Stimulated activated CD4-positive, alpha-beta T cell treated with anti-CD3 and anti-CD28 coated beads, Interleukin-2, amount 100 ng/mL, for 48 hours (primary cell): ENCODE data around the gene IGFBP1.
A peak's percentile ranks its signal among the peaks of the same experiment; 100 is the strongest.

Experiments used
- DNase-seq, 2 donors: peaks; one replicate each; pipeline ENCODE4 v3.0.0-alpha.2; 2020

IGFBP1 gene

DNA sequence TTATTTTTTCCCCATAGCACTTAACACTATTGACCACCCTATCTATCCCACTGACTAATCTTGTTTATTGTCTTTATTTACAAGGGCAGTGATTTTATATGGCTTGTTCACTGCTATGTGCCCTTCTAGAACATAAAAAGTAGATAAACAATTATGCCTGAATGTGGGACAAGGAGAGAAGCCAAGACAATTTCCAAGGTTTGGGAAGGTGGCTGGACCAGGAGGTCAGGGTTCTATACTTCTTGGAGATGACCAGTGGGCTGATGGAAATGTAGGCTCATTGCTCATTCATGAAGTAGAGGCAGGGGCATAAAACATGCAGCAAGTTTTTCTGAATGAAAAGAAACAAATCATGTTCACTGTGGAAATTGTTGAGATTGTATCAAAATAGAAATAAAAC, 21.3 kb downstream of the IGFBP1 start:
- DNase-seq, result no peak

DNA sequence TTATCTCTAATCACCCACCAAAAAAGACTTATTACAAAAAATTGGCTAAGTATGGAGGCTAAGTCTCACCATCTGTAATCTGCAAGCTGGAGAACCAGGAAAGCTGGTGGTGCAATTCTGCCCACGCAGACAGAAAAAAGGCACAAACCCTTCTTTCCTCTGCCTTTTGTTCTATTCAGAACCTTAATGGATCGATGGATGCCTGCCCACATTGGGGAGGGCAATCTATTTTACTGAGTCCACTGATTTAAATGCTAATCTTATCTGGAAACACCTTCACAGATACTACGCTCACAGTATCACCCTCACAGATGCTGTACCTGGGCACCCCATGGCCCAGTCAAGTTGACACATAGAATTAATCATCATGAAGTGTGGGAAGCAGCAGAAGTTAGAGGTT, 22.6 kb downstream of the IGFBP1 start:
- no peak for DNase-seq

GRCh38 chr7:45911311-45911710, 23.0 kb downstream of the IGFBP1 start:
- DNase-seq, result no peak

GRCh38 chr7:45912972-45913371, 24.7 kb downstream of the IGFBP1 start:
- DNase-seq, result no peak

DNA sequence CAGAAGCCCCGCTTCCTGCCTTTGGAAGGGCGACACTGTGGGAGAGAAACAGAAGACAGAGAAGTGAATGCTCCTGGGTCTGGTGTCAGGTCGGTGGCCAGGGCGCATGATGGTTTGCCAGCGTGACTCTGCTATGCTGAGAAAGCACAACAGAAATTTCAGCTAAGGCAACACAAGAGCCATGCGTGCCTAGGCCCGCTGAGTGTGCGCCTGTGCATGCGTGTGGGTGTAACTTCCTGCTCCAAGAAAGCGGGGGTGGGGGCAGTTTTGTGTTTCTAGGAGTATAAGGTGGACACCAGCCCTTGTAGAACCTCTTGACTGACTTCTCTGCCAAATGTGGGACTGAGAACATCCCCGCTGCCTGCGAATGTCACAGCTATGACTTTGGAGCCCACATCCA, 26.6 kb downstream of the IGFBP1 start:
- DNase-seq, result no peak

GRCh38 chr7:45915606-45916005, 27.3 kb downstream of the IGFBP1 start:
- DNase-seq, result no peak

DNA sequence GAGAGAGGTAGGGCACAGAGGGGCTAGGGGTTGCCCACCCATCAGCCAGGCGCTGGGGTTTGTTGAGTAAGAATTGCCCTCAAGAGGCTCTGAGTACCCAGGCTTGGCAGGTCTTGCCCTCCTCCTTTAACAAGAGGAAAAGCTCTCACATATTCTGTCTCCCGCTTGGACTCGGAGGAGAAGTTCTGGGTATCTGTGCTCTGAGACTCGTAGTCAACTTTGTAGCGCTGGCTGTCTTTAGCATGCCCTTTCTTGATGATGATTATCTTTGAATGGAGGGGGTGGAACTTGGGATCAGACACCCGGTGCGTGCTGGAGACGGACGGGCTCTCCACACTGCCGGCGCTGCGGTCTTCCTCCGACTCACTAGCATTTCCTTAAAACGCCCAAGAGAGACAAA, 28.8 kb downstream of the IGFBP1 start:
- no peak for DNase-seq

DNA sequence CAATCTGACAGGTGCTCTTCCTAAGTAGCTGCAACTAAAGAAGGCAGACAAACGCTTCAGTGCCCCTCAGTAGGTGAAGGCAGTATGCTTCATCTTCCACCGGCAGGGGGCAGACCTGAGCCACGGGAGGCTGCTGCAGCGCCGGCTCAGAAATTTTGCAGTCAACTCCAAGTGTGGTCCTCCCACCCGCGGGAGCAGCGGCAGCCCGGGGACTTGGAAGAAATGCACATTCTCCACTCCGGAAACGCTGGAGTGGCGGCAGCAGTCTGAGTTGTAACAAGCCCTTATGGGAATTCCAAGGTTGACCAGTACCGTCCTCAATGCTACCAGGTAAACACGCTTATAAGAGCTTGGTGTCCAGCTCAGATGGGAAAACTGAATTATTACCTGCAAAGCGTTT, 29.4 kb downstream of the IGFBP1 start:
- peak; percentile 80 to 87 for DNase-seq

GRCh38 chr7:45918556-45918955, 30.3 kb downstream of the IGFBP1 start:
- DNase-seq, result no peak

- DNase-seq, result no peak
Measured at GRCh38 chr7:45919231-45919784, 31.0 kb downstream of the IGFBP1 start.

DNA sequence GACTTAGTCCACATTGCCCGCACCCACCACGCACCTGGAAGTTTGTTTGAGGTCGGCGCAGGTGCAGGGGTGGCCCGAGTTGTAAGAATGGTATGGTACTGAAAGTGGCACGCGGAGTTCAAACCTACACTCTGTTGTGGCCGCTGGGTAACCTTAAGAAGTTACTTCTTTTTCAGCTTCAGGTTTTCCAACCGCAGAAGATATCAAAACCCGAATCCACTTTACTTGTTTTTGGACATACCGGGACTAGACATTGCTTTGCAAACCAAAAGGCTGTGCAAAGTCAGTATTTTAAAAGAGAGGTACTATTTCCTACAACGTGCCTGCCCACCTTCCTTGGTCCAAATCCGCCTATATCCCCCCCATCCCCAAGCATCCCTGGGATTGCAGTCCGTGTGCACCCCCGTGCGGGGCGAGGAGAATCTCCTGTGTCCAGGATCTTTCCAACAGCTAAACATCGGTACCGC, 31.7 kb downstream of the IGFBP1 start:
- no peak for DNase-seq

DNA sequence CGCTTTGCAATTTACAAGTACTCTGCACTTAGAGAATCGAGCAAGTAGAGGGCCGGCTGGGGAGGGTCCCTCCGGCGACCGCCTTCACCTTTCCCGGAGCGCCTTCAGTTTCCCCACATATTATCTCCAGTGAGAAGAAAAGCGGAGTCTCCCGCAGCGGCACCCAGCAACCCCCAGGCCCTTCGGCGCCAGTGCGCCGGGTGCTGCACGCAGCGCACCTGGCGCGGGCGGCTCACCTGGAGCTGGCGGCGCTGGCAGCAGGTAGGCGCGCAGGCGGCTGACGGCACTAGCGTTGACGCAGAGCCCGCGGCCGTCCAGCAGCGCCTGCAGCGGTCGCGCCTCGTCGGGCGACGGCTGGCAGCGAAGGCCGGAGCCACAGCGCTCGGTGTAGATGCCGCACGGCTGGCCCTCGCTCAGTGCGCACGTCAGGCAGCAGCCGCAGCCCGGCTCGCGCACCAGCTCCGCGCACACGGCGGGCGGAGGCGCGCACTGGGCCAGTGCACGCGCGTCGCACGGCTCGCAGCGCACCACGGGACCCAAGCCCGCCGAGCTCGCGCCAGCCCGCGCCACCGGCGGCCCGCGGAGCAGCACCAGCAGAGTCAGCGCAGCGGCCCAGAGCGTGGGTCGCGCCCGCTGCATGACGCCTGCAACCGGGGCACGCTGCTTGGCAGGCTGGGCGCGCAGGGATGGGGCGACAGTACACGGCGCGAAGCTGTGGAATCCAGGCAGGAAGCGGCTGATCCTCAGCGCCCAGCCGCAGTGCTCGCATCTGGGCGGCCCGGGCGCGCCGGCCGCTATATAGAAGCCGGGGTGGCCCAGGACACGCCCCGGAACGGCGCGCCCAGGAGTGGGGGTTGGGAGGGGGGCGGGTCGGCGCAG, 32.5 kb downstream of the IGFBP1 start, which contains the start of gene IGFBP3:
TSS of gene IGFBP3 (minus strand) at position 771 of the 879 bp plus-strand sequence. CDS start at position 639, 132 bp downstream.
- no peak for DNase-seq

DNA sequence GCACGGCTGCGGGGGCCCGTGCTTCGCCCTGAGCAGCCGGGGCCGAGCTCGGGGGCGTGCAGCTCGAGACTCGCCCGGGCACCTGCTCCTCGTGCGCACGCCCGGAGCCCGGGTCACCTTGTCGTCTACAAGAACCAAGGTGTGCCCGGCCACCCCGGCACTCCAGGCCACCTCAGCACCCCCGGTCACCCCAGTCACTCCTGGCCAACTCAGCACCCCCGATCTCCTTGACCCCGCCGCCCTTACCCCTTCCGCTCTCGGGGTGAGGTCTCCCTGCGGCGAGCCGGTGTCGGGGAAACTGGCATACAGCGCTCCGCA, 33.1 kb downstream of the IGFBP1 start:
- DNase-seq, result no peak

GRCh38 chr7:45921699-45922519, 33.6 kb downstream of the IGFBP1 start:
- DNase-seq, result no peak

DNA sequence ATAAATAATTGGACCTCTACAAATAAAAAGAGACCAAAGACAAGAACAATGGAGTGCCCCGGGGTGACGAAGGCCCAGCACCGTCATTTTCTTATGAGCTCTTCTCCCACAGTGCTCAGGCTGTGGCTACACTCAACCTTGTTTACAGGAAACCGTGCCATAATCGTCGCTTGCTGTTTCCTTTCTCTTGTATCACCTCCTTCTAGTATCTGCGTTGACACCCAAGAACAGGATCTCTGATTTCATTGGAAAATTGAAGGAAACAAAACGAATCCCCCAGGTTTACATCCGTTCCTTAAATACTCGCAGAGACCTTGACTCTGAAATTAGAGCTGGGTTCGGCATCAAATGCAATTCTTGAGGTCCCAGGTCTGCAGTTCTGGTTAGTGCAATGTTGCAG, 34.5 kb downstream of the IGFBP1 start:
- DNase-seq, result no peak

GRCh38 chr7:45923290-45923689, 35.0 kb downstream of the IGFBP1 start:
- peak; percentile 55 to 64 for DNase-seq

- no peak for DNase-seq
Measured at GRCh38 chr7:45923818-45924217, 35.5 kb downstream of the IGFBP1 start.

DNA sequence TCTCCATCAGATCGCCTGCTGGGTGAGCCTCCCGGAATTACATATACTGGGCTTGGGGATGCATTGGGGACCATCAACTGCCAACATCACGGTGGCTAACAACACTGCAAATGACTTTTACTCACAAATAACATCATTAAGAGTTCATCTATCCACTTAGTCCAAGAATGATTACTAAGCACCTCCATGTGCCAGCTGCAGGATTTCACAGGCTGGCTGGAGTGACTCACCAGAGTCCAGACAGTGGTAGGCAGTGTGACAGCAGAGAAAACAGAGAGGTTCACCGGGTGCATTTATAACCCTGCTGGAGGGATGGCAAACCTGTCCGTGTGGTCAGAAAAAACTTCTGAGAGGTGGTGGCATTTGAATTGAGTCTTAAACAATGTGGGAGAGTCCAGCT, 36.0 kb downstream of the IGFBP1 start:
- no peak for DNase-seq

DNA sequence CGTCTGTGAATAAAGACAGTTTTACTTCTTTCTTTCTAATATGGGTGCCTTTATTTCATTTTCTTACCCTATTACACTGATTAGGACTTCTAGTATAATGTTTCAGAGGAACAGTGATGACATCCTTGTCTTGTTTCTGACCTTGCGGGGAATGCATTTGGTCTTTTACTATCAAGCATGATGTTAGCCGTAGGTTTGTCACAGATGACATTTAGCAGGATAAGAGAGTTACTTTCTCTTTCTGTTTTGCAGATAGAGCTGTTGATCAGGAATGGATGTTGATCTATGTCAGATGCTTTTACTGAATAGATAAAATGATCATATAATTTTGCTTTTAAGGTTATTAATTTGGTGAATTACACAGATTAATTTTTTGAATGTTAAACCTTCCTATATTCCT, 39.4 kb downstream of the IGFBP1 start:
- no peak for DNase-seq

DNA sequence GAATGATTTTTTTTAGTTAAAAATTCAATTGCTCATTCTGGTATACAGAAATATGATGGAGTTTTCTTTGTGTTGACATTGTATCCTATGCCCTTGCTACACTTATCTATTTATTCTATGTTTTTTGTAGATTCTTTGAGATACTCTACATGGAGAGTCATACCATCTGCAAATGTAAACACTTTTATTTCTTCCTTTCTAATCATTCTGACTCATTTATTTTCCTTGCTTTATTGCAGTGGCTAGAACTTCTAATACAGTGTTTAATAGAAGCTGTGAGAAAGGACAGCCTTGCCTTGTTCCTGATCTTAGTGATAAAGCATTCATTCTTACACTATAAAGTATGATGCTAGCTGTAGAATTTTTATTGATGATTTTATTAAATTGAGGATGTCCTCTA, 42.7 kb downstream of the IGFBP1 start:
- DNase-seq, result no peak

- no peak for DNase-seq
Measured at GRCh38 chr7:45937301-45937700, 49.0 kb downstream of the IGFBP1 start.

- no peak for DNase-seq
Measured at GRCh38 chr7:45937862-45938261, 49.6 kb downstream of the IGFBP1 start.

DNA sequence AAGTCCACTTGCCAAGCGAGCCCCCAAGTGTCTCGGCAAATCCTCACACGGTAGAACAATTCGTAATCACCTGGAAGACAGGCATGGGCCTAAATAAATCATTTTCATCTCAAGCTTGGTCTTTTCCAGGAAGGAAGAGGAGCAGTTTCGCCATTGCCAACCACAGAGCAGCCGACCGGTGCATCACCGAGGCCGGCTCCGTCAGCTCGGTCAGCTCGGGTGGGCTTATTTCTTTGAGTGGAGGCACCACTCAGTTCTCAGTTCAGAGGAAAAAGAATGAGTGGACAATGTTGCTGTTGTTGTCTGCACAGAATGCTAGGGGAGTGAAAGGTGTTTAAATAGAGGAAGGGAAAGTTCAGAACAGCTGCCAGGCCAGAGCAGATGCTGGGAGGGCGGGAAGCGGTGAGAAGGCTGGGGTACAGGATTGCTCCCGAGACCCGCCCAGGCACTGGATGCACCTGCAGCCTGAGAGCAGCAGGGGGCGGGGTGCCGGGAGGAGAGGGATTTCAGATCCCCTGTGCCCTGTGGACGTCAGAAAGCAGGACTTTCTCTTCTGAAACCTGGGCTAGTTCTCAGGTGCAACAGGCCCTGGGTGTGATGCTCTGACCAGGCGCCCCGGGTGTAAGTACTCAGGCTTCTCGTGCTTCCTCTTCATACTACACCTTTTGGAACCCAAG, 50.5 kb downstream of the IGFBP1 start:
- no peak for DNase-seq
